PFSK-1 (cell line): ENCODE measurements around the gene AK2.

ENCODE experiments used
- FOXP2 ChIP-seq: optimal IDR thresholded peaks from 2 replicates; pipeline ENCODE3; 2011; ENCODE audit warnings: borderline replicate concordance, control low read depth, inconsistent platforms; ENCODE audit not compliant: insufficient read depth; ENCODE audit errors: extremely low read length, extremely low read depth
- POLR2AphosphoS5 ChIP-seq: IDR thresholded peaks from 2 replicates; pipeline ENCODE4 v1.6.1; 2012; ENCODE audit warnings: low read depth, mild to moderate bottlenecking, control low read depth, low read length, moderate library complexity
- SIN3A ChIP-seq: IDR thresholded peaks from 2 replicates; pipeline ENCODE4 v1.6.1; 2012; ENCODE audit warnings: mild to moderate bottlenecking, low read length, moderate library complexity, borderline replicate concordance; ENCODE audit not compliant: insufficient read depth
- TAF1 ChIP-seq: IDR thresholded peaks from 2 replicates; pipeline ENCODE4 v1.6.1; 2012; ENCODE audit warnings: low read length, control low read depth, borderline replicate concordance; ENCODE audit not compliant: insufficient read depth
- TF ChIP-seq, protein P1 (sequence below), 2 experiments: IDR thresholded peaks; 2 replicates each; pipeline versions ENCODE4 v1.6.1 to v1.8.0; 2011 to 2012; ENCODE audit warnings: low read depth in 2 of 2, low read length in 2 of 2, control low read depth in 1 of 2, inconsistent platforms in 1 of 2, mild to moderate bottlenecking in 1 of 2, moderate library complexity in 1 of 2; ENCODE audit not compliant: insufficient read depth in 1 of 2

The AK2 gene

DNA sequence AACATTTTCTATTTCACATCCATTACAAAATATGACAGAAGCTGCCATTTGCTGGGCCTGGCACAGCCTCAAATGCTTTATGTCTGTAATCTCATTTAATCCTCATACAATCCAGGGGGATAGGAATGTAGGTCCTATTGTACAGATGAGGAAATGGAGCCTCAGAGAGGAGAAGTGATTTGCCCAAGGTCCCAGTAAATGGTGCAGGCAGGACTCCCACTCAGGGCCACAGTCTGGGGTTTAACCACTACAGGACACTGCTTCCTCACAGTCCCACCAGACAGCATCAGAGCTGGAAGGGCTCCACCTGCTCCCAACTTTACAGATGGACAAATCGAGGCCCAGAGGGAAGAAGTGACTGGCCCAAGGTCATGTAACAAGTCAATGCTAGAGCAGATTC is 51.5 kb downstream of the AK2 start:
- TF ChIP-seq TAF1: no peak
- no peak for TF ChIP-seq POLR2AphosphoS5
- no peak for TF ChIP-seq FOXP2
- no peak for TF ChIP-seq SIN3A
- TF ChIP-seq, protein P1, sequence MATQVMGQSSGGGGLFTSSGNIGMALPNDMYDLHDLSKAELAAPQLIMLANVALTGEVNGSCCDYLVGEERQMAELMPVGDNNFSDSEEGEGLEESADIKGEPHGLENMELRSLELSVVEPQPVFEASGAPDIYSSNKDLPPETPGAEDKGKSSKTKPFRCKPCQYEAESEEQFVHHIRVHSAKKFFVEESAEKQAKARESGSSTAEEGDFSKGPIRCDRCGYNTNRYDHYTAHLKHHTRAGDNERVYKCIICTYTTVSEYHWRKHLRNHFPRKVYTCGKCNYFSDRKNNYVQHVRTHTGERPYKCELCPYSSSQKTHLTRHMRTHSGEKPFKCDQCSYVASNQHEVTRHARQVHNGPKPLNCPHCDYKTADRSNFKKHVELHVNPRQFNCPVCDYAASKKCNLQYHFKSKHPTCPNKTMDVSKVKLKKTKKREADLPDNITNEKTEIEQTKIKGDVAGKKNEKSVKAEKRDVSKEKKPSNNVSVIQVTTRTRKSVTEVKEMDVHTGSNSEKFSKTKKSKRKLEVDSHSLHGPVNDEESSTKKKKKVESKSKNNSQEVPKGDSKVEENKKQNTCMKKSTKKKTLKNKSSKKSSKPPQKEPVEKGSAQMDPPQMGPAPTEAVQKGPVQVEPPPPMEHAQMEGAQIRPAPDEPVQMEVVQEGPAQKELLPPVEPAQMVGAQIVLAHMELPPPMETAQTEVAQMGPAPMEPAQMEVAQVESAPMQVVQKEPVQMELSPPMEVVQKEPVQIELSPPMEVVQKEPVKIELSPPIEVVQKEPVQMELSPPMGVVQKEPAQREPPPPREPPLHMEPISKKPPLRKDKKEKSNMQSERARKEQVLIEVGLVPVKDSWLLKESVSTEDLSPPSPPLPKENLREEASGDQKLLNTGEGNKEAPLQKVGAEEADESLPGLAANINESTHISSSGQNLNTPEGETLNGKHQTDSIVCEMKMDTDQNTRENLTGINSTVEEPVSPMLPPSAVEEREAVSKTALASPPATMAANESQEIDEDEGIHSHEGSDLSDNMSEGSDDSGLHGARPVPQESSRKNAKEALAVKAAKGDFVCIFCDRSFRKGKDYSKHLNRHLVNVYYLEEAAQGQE (IDR thresholded peaks at IDR 0.05; ENCODE audit: insufficient read depth in 1 of 2, low read depth in 2 of 2, low read length in 2 of 2): no peak

GRCh38 chr1:32984455-32985171 is 52.1 kb downstream of the AK2 start:
- TF ChIP-seq POLR2AphosphoS5 (no peak), SIN3A (no peak), FOXP2 (no peak), TAF1 (no peak)
- TF ChIP-seq, protein P1 (IDR thresholded peaks at IDR 0.05; ENCODE audit: insufficient read depth in 1 of 2, low read depth in 2 of 2, low read length in 2 of 2): no peak

GRCh38 chr1:32984090-32984454 is 52.6 kb downstream of the AK2 start:
- no peak for TF ChIP-seq POLR2AphosphoS5
- TF ChIP-seq, protein P1 (IDR thresholded peaks at IDR 0.05; ENCODE audit: insufficient read depth in 1 of 2, low read depth in 2 of 2, low read length in 2 of 2): no peak
- no peak for TF ChIP-seq FOXP2
- no peak for TF ChIP-seq TAF1
- no peak for TF ChIP-seq SIN3A

DNA sequence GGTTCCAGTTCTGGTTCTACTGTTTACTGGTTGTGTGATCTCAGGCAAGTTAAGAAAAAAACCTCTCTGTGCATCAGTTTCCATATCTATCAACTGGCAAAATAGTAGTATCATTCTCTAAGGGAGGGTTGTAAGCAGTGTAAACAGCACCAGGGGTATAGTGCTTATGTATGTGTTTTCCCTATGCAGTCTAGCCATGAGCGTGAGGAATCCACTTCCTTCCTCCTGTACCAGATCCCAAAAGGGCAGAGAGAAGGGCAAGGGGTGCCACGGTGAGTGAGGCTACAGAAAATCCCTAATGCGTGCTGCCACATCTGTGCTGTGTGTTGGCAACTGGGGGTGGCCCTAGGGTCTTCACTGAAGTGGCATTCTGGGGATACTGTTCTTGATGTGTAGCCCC is 53.7 kb downstream of the AK2 start:
- TF ChIP-seq POLR2AphosphoS5: no peak
- TF ChIP-seq FOXP2: no peak
- no peak for TF ChIP-seq TAF1
- no peak for TF ChIP-seq SIN3A
- TF ChIP-seq, protein P1 (IDR thresholded peaks at IDR 0.05; ENCODE audit: insufficient read depth in 1 of 2, low read depth in 2 of 2, low read length in 2 of 2): no peak
